Caco-2 (cell line): ENCODE data around the gene CA7. TPM values are rescaled to one million over a fixed set of nuclear protein-coding genes. Genes with fewer than 3 reads are reported as not detected.

Experiments
- BruUV-seq: library from RNA; stranded (reverse); fragments of 400-500 nt; replicated peaks from 2 replicates; lab custom pipeline; 2021; lab: Mats Ljungman, UMichigan
- CTCF ChIA-PET: fragments of 300-600 bp; sonication (Branson Sonifier 250); formaldehyde crosslinking; loops from one replicate; lab custom pipeline; 2022; ENCODE audit warnings: antibody characterized with exemption; lab: Charles Lee
- POLR2A ChIA-PET: fragments of 300-600 bp; sonication (Branson Sonifier 250); formaldehyde crosslinking; loops from one replicate; lab custom pipeline; 2022; ENCODE audit warnings: antibody characterized with exemption; lab: Charles Lee
- DNase-seq, 2 experiments: peaks; one replicate each; pipeline versions ENCODE4 v3.0.0 to v3.0.0-alpha.2; 2020 to 2022
- H3K27me3 ChIP-seq: replicated peaks from 2 replicates; pipeline ENCODE4 v1.6.0; 2011; ENCODE audit warnings: low read length; ENCODE audit not compliant: control insufficient read depth, insufficient read depth
- H3K36me3 ChIP-seq: 2 replicates; pipeline ENCODE4 v1.5.1; 2011; ENCODE audit warnings: low read length; ENCODE audit not compliant: control insufficient read depth, insufficient read depth
- H3K4me1 ChIP-seq: fragments of 250-450 bp; sonication (Bioruptor Pico); 2 replicates; pipeline ENCODE4 v1.5.1; 2020; ENCODE audit warnings: mild to moderate bottlenecking
- H3K4me3 ChIP-seq: 2 replicates; pipeline ENCODE4 v1.5.1; 2011; ENCODE audit warnings: low read depth, mild to moderate bottlenecking, control low read depth, low read length
- H3K9me3 ChIP-seq: fragments of 250-450 bp; sonication (Bioruptor Pico); 2 replicates; pipeline ENCODE4 v1.5.1; 2020; ENCODE audit warnings: mild to moderate bottlenecking, moderate library complexity
- H3K27ac Mint-ChIP-seq: one replicate; pipeline ENCODE4 v1.8.0; 2022; ENCODE audit warnings: mixed read lengths; ENCODE audit not compliant: unreplicated experiment
- H3K27me3 Mint-ChIP-seq: one replicate; pipeline ENCODE4 v1.8.0; 2022; ENCODE audit warnings: mixed read lengths; ENCODE audit not compliant: insufficient read depth, unreplicated experiment
- H3K36me3 Mint-ChIP-seq: one replicate; pipeline ENCODE4 v1.8.0; 2022; ENCODE audit warnings: mild to moderate bottlenecking, mixed read lengths; ENCODE audit not compliant: insufficient read depth, unreplicated experiment
- H3K4me1 Mint-ChIP-seq: one replicate; pipeline ENCODE4 v1.8.0; 2022; ENCODE audit warnings: low read depth, mixed read lengths; ENCODE audit not compliant: unreplicated experiment
- H3K4me3 Mint-ChIP-seq: one replicate; pipeline ENCODE4 v1.8.0; 2022; ENCODE audit warnings: mild to moderate bottlenecking, moderate library complexity, mixed read lengths; ENCODE audit not compliant: unreplicated experiment
- H3K9me3 Mint-ChIP-seq: one replicate; pipeline ENCODE4 v1.8.0; 2022; ENCODE audit warnings: mixed read lengths; ENCODE audit not compliant: unreplicated experiment
- intact Hi-C: fragments of 100-400 bp; cut with micrococcal nuclease; formaldehyde crosslinking; loops from one replicate; pipeline ENCODE4 v1.10.0; 2022; ENCODE audit not compliant: unreplicated experiment
- total RNA-seq: library from RNA; stranded (reverse); gene quantifications from 2 replicates; pipeline ENCODE4 v1.2.3, GENCODE V29; 2022
- TF ChIP-seq, protein P1 (sequence below), 2 experiments: fragments of 200-600 bp in 1 of 2; IDR thresholded peaks; 1 replicate in 1 of 2; 2 replicates in 1 of 2; pipeline versions ENCODE4 v1.5.1 to v1.8.0; 2011 to 2022; ENCODE audit warnings: antibody characterized with exemption in 1 of 2, control low read depth in 1 of 2, inconsistent platforms in 1 of 2, low read depth in 1 of 2, low read length in 1 of 2, mild to moderate bottlenecking in 1 of 2, moderate library complexity in 1 of 2; ENCODE audit not compliant: insufficient read depth in 1 of 2, severe bottlenecking in 1 of 2, unreplicated experiment in 1 of 2

The CA7 gene
- total RNA-seq, 1 experiment from 2014 or later: 0.68 TPM

DNA sequence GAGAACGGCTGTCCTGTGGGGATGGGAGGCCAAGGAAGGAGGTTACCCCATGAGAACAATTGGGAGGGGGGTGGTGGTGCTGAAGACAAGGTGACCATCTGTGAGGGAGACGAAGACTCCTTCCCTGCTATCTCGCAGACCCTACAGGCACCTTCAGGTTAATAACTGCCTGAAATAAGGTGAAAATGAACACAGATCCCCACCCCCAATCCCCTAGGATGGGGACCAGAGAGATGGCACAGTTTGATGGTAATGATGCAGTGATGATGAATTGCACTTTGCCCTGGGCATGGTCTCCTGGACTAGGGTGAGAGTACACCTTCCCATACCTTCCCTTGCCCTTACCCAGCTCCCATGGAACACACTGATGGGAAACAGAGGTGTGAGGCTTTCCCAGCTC lies 12.0 kb upstream of the CA7 start:
- no peaks in the 10 kb centered on the region for H3K4me1 Mint-ChIP-seq
- POLR2A ChIA-PET: no interaction called here

DNA sequence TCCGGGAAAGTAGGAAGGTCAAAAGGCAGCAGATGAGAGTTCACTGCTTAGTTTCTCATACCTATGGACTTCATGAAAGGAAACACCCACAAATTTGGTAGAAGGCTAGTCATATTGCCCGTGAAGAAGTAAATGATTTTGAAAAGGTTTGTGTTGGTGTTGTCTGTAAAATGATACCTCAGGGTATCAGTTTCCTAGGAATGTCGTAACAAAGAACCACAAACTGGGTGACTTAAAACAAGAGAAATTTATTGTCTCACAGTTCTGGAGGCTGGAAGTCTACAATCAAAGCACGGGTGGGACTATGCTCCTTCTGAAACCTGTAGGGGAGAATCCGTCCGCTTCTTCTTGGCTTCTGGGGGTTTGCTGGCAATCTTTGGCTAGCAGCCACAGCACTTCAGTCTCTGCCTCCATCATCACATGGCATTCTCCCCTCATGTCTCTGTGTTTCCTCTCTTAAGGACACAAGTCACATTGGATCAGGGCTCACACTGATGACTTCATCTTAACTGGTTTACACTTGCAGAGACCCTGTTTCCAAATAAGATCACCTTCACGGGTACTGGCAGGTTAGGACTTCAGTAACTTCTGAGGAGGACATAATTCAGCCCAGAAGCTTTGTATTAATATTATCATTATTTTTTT lies 11.4 kb upstream of the CA7 start:
- Mint-ChIP-seq H3K27ac (no peak overlapping the region), H3K9me3 (no peaks in the 10 kb centered on the region), H3K36me3 (peaks cover 13% of the 10 kb centered on the region), H3K4me1 (no peaks in the 10 kb centered on the region), H3K4me3 (no peak overlapping the region), H3K27me3 (peaks cover 3% of the 10 kb centered on the region)
- CTCF ChIA-PET: interaction anchor here (0.8 to 2.6 kb wide), 2 partner anchors 35 to 40 kb away, joined by 3 to 9 read pairs; no protein-coding TSS in a partner anchor
- no TSS peak for BruUV-seq
- no peaks in the 10 kb centered on the region; the same call in 1 of the 2 replicates for H3K4me1 ChIP-seq
- intact Hi-C loops: no loop called here
- no peaks in the 10 kb centered on the region for H3K36me3 ChIP-seq
- H3K27me3 ChIP-seq: no peaks in the 10 kb centered on the region
- TF ChIP-seq, protein P1, sequence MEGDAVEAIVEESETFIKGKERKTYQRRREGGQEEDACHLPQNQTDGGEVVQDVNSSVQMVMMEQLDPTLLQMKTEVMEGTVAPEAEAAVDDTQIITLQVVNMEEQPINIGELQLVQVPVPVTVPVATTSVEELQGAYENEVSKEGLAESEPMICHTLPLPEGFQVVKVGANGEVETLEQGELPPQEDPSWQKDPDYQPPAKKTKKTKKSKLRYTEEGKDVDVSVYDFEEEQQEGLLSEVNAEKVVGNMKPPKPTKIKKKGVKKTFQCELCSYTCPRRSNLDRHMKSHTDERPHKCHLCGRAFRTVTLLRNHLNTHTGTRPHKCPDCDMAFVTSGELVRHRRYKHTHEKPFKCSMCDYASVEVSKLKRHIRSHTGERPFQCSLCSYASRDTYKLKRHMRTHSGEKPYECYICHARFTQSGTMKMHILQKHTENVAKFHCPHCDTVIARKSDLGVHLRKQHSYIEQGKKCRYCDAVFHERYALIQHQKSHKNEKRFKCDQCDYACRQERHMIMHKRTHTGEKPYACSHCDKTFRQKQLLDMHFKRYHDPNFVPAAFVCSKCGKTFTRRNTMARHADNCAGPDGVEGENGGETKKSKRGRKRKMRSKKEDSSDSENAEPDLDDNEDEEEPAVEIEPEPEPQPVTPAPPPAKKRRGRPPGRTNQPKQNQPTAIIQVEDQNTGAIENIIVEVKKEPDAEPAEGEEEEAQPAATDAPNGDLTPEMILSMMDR (IDR thresholded peaks at IDR 0.05; ENCODE audit: insufficient read depth in 1 of 2, low read depth in 1 of 2, low read length in 1 of 2, severe bottlenecking in 1 of 2, unreplicated experiment in 1 of 2): no peak
- POLR2A ChIA-PET: no interaction called here
- no peak for DNase-seq
- no peaks in the 10 kb centered on the region for H3K9me3 ChIP-seq
- H3K4me3 ChIP-seq: no peak overlapping the region

More for the DNA sequence above, 12.0 kb upstream of the CA7 start:
- Mint-ChIP-seq H3K9me3 (no peaks in the 10 kb centered on the region), H3K4me3 (no peak overlapping the region), H3K36me3 (peaks cover 17% of the 10 kb centered on the region), H3K27ac (no peak overlapping the region), H3K27me3 (peaks cover 3% of the 10 kb centered on the region)
- H3K36me3 ChIP-seq: no peaks in the 10 kb centered on the region
- no peaks in the 10 kb centered on the region for H3K27me3 ChIP-seq
- CTCF ChIA-PET: interaction anchor here (0.8 kb wide), 1 partner anchor 36 kb away, joined by 3 read pairs; no protein-coding TSS in a partner anchor
- no TSS peak for BruUV-seq
- no peaks in the 10 kb centered on the region; the same call in 1 of the 2 replicates for H3K4me1 ChIP-seq
- TF ChIP-seq, protein P1 (IDR thresholded peaks at IDR 0.05; ENCODE audit: insufficient read depth in 1 of 2, low read depth in 1 of 2, low read length in 1 of 2, severe bottlenecking in 1 of 2, unreplicated experiment in 1 of 2): no peak
- no peak for DNase-seq
- no peak overlapping the region for H3K4me3 ChIP-seq
- intact Hi-C loops: no loop called here
- H3K9me3 ChIP-seq: no peaks in the 10 kb centered on the region

DNA sequence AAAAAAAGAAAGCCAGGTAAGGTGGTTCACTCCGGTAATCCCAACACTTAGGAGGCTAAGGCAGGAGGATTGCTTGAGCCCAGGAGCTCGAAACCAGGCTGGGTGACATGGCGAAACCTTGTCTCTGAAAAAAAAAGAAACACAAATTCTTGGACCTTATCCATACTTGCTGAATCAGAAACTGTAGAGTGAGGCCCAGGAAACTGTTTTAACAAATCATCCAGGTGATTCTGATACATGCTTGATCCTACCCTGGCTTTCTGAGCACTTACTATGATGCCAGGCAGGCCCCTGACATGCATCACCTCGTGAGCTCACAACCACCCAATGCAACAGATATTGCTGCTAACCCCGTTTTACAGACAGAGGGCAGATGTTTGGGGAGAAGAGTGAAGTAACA lies 9.5 kb upstream of the CA7 start:
- Histone ChIP-seq H3K4me1 (no peaks in the 10 kb centered on the region; the same call in 1 of the 2 replicates), H3K9me3 (no peaks in the 10 kb centered on the region), H3K27me3 (no peaks in the 10 kb centered on the region), H3K4me3 (no peak overlapping the region), H3K36me3 (no peaks in the 10 kb centered on the region)
- TF ChIP-seq, protein P1 (IDR thresholded peaks at IDR 0.05; ENCODE audit: insufficient read depth in 1 of 2, low read depth in 1 of 2, low read length in 1 of 2, severe bottlenecking in 1 of 2, unreplicated experiment in 1 of 2): no peak
- no TSS peak for BruUV-seq
- H3K4me1 Mint-ChIP-seq: no peaks in the 10 kb centered on the region
- no peak overlapping the region for H3K4me3 Mint-ChIP-seq
- ChIA-PET POLR2A (no interaction called here), CTCF (interaction anchor here (0.8 to 2.6 kb wide), 4 partner anchors 22 to 39 kb away, joined by 3 to 12 read pairs (median 6); no protein-coding TSS in a partner anchor)
- H3K27me3 Mint-ChIP-seq: peaks cover 3% of the 10 kb centered on the region
- intact Hi-C loops: no loop called here
- no peaks in the 10 kb centered on the region for H3K36me3 Mint-ChIP-seq
- no peak for DNase-seq
- H3K27ac Mint-ChIP-seq: no peak overlapping the region
- H3K9me3 Mint-ChIP-seq: peaks cover 10% of the 10 kb centered on the region
